Natural killer cell (primary cell): ENCODE data around the gene GRB10. TPM values are rescaled to one million over a fixed set of nuclear protein-coding genes. Genes with fewer than 3 reads are reported as not detected.

Experiments
- ATAC-seq, 3 donors: fragments of 150-1000 bp in 2 of 3; fragments of 200-7000 bp in 1 of 3; cut with Tn5 transposase; 1 replicate in 1 of 3; 2 replicates in 2 of 3; pipeline ENCODE4 v1.10.0; 2021; ENCODE audit warnings: mild to moderate bottlenecking in 2 of 3, moderate library complexity in 2 of 3
- DNase-seq, 2 donors: peaks; one replicate each; pipeline versions ENCODE4 v3.0.0 to v3.0.0-alpha.2; 2013 to 2021; ENCODE audit warnings: mixed read lengths in 1 of 2
- H3K27ac ChIP-seq: one replicate; pipeline ENCODE4 v1.5.1; 2013; ENCODE audit warnings: mild to moderate bottlenecking, low read length
- H3K27me3 ChIP-seq: one replicate; pipeline ENCODE4 v1.6.1; 2013; ENCODE audit warnings: low read length; ENCODE audit not compliant: control insufficient read depth, insufficient read depth
- H3K36me3 ChIP-seq: one replicate; pipeline ENCODE4 v1.6.1; 2013; ENCODE audit warnings: low read length; ENCODE audit not compliant: control insufficient read depth, insufficient read depth
- H3K4me1 ChIP-seq: one replicate; pipeline ENCODE4 v1.6.1; 2013; ENCODE audit warnings: low read length; ENCODE audit not compliant: control insufficient read depth, insufficient read depth
- H3K4me3 ChIP-seq: one replicate; pipeline ENCODE4 v1.5.1; 2013; ENCODE audit warnings: low read length
- H3K9me3 ChIP-seq: one replicate; pipeline ENCODE4 v1.6.1; 2013; ENCODE audit warnings: low read length; ENCODE audit not compliant: control insufficient read depth, insufficient read depth
- H3K27ac Mint-ChIP-seq, 2 donors: one replicate each; pipeline ENCODE4 v1.8.0; 2022; ENCODE audit warnings: mild to moderate bottlenecking in 2 of 2, mixed read lengths in 2 of 2, moderate library complexity in 1 of 2
- H3K27me3 Mint-ChIP-seq, 2 donors: one replicate each; pipeline ENCODE4 v1.8.0; 2022; ENCODE audit warnings: low read depth in 2 of 2, mixed read lengths in 2 of 2
- H3K36me3 Mint-ChIP-seq: one replicate; pipeline ENCODE4 v1.8.0; 2022; ENCODE audit warnings: mixed read lengths
- H3K4me1 Mint-ChIP-seq, 2 donors: one replicate each; pipeline ENCODE4 v1.8.0; 2022; ENCODE audit warnings: mixed read lengths in 2 of 2
- H3K4me3 Mint-ChIP-seq: one replicate; pipeline ENCODE4 v1.8.0; 2022; ENCODE audit warnings: mild to moderate bottlenecking, moderate library complexity, mixed read lengths
- H3K9me3 Mint-ChIP-seq, 2 donors: one replicate each; pipeline ENCODE4 v1.8.0; 2022; ENCODE audit warnings: mixed read lengths in 2 of 2
- WGBS: methylation state at CpG from one replicate; pipeline ENCODE4 v1.1.7; 2013; ENCODE audit warnings: missing lambda C conversion rate; ENCODE audit not compliant: insufficient coverage; 5-methylcytosine and 5-hydroxymethylcytosine counted together
- intact Hi-C: fragments of 100-400 bp; cut with micrococcal nuclease; formaldehyde crosslinking; loops from one replicate; pipeline ENCODE4 v1.14.2; 2022
- total RNA-seq, 4 donors: library from RNA; stranded (reverse); fragments of 120-200 nt in 1 of 4; gene quantifications; one replicate each; pipeline versions ENCODE4 v1.2.3 to v1.2.4, GENCODE V29; 2013 to 2022
- TF ChIP-seq, protein P1 (sequence below): fragments of 200-600 bp; IDR thresholded peaks from one replicate; pipeline ENCODE4 v1.8.0; 2022; ENCODE audit warnings: antibody characterized with exemption

Gene GRB10
- total RNA-seq, 3 donors from 2014 or later (not counting 1 experiment from before 2014, with no cell fraction given), result 0.16 to 24.4 (median 1.4) TPM

DNA sequence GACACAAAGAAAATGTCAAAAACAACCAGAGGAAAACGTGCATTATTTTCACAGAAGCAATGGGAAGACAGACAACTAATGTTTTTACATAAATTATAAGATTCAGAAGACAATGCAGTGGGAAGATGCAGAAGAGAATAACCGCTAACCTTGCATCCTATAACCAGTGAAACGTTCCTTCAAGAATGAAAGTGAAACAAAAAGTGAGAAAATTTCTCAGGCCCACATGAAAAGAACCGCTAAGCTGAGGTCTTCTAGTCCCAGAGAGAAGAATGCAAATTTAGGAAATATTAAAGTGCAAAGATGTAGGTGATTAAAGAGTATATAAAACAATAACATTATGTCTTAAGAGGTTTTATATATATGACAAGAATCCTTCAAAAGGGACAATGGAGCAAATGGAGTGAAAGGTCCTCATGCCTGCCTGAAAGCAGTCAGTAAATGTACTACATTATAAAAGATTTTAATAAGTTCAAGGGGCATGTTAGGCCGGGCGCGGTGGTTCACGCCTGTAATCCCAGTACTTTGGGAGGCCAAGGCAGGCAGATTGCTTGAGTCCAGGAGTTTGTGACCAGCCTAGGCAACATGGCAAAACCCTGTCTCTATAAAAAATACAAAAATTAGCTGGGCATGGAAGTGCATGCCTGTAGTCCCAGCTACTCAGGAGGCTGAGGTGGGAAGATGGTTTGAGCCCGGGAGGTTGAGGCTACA lies 174.3 kb downstream of the GRB10 start:
- Histone ChIP-seq H3K4me1 (peaks cover 24% of the 10 kb centered on the region), H3K4me3 (no peak overlapping the region), H3K36me3 (no peaks in the 10 kb centered on the region), H3K27ac (peak overlapping the region; percentile 4), H3K27me3 (no peaks in the 10 kb centered on the region), H3K9me3 (peaks cover 4% of the 10 kb centered on the region)
- 65% methylated on average over 8 of the region's 9 CpGs for WGBS
- intact Hi-C loops, result no loop called here
- H3K4me3 Mint-ChIP-seq, result peak overlapping the region; percentile 62
- peaks cover 9% of the 10 kb centered on the region for H3K36me3 Mint-ChIP-seq
- TF ChIP-seq, protein P1, sequence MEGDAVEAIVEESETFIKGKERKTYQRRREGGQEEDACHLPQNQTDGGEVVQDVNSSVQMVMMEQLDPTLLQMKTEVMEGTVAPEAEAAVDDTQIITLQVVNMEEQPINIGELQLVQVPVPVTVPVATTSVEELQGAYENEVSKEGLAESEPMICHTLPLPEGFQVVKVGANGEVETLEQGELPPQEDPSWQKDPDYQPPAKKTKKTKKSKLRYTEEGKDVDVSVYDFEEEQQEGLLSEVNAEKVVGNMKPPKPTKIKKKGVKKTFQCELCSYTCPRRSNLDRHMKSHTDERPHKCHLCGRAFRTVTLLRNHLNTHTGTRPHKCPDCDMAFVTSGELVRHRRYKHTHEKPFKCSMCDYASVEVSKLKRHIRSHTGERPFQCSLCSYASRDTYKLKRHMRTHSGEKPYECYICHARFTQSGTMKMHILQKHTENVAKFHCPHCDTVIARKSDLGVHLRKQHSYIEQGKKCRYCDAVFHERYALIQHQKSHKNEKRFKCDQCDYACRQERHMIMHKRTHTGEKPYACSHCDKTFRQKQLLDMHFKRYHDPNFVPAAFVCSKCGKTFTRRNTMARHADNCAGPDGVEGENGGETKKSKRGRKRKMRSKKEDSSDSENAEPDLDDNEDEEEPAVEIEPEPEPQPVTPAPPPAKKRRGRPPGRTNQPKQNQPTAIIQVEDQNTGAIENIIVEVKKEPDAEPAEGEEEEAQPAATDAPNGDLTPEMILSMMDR, result no peak
- peaks cover 47 to 53% of the 10 kb centered on the region in 2 donors for H3K4me1 Mint-ChIP-seq
- DNase-seq (peak in 1 of 2 donors; percentile 64), ATAC-seq (peak in 2 of 3 donors; percentile 30 to 35)
- H3K27me3 Mint-ChIP-seq, result no peaks in the 10 kb centered on the region
- peak overlapping the region; percentile 66 to 85 for H3K27ac Mint-ChIP-seq
- H3K9me3 Mint-ChIP-seq, result peaks cover 0 to 6% of the 10 kb centered on the region in 2 donors

DNA sequence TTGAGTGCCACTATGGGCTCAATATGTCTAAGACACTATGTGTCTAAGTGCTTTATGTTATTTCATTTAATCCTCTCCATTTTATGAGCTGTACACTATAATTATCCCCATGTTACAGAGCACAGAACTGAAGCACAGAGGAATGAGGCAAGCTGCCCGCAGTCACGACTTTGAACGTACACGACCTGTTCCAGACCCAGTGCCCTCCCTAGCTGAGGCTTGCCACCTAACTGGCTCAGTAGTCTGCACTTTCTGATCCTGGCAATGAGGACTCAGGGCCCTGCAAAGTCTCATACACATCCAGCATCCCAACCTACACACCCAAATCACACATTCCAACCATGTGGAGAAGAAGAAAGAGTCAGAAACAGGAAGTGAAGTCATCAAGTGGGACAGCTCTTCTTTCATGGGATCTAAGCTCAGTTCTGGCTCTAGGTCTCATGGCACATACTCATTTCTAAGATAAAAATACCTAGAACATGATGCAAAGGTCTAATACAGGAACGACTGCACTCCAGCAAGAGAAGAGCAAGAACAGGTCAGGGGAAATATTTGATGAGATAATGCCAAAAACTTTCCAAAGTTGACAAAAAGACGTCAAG lies 175.1 kb downstream of the GRB10 start:
- Histone ChIP-seq H3K27me3 (no peaks in the 10 kb centered on the region), H3K36me3 (no peaks in the 10 kb centered on the region), H3K4me3 (no peak overlapping the region), H3K4me1 (peaks cover 24% of the 10 kb centered on the region), H3K9me3 (peaks cover 4% of the 10 kb centered on the region), H3K27ac (no peak overlapping the region)
- Mint-ChIP-seq H3K4me3 (peak overlapping the region; percentile 62), H3K9me3 (peaks cover 0 to 6% of the 10 kb centered on the region in 2 donors), H3K4me1 (peaks cover 47 to 48% of the 10 kb centered on the region in 2 donors), H3K27ac (peak overlapping the region; percentile 66 to 85), H3K27me3 (no peaks in the 10 kb centered on the region), H3K36me3 (peaks cover 9% of the 10 kb centered on the region)
- ATAC-seq (no peak), DNase-seq (no peak)
- intact Hi-C loops, result no loop called here
- WGBS, result 93% methylated on average over 6 of the region's 6 CpGs
- TF ChIP-seq, protein P1, result no peak

DNA sequence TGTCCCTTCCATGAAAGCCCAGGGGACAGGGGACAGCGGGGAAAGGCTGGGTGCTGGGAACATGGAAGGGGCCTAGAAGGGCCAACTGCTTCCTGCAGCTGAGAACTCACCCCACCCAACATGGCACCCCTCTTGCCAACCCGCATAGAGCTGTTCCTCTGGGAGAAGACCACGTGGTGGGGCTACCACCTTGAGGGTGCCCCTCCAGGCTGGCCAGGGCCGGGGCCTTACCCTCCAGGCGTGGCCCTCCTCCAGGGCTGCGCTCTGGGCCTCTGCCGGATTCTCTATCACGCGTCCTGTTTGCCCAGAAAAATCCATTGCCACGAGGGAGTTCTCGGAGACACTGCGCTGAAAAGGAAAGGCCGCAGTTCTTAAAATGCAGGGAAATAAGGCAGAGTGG lies 177.6 kb downstream of the GRB10 start:
- no peak overlapping the region for H3K27ac ChIP-seq
- no peaks in the 10 kb centered on the region for H3K36me3 ChIP-seq
- DNase-seq (no peak), ATAC-seq (peak in 1 of 3 donors; percentile 39)
- 96% methylated on average over 13 of the region's 13 CpGs for WGBS
- Mint-ChIP-seq H3K36me3 (peaks cover 9% of the 10 kb centered on the region), H3K27ac (no peak overlapping the region), H3K27me3 (peaks cover 0 to 3% of the 10 kb centered on the region in 2 donors), H3K4me1 (peaks cover 22 to 23% of the 10 kb centered on the region in 2 donors), H3K9me3 (peaks cover 0 to 6% of the 10 kb centered on the region in 2 donors), H3K4me3 (no peak overlapping the region)
- H3K9me3 ChIP-seq, result peaks cover 4% of the 10 kb centered on the region
- intact Hi-C loops, result no loop called here
- TF ChIP-seq, protein P1, result no peak
- H3K27me3 ChIP-seq, result no peaks in the 10 kb centered on the region
- H3K4me3 ChIP-seq, result no peak overlapping the region
- H3K4me1 ChIP-seq, result peaks cover 8% of the 10 kb centered on the region
